ENCODE results near the gene HOXC11.

DNA sequence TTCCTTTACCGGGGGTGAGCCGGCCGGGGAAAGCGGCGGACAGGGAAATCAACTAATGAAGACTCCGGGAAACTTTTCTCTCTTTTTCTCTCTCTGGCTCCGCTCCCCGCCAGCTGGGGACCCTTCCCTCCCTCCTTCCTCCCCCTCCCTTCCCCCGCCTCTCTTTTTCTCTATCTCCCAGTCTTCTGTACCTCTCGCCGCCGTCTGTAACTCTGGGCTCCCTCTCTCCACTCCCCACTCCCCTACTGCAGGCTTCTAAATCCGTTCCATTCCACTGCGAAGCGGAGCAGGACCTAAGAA is 6.9 kb upstream of the HOXC11 start:
- TF ChIP-seq, protein P1, sequence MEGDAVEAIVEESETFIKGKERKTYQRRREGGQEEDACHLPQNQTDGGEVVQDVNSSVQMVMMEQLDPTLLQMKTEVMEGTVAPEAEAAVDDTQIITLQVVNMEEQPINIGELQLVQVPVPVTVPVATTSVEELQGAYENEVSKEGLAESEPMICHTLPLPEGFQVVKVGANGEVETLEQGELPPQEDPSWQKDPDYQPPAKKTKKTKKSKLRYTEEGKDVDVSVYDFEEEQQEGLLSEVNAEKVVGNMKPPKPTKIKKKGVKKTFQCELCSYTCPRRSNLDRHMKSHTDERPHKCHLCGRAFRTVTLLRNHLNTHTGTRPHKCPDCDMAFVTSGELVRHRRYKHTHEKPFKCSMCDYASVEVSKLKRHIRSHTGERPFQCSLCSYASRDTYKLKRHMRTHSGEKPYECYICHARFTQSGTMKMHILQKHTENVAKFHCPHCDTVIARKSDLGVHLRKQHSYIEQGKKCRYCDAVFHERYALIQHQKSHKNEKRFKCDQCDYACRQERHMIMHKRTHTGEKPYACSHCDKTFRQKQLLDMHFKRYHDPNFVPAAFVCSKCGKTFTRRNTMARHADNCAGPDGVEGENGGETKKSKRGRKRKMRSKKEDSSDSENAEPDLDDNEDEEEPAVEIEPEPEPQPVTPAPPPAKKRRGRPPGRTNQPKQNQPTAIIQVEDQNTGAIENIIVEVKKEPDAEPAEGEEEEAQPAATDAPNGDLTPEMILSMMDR (IDR thresholded peaks at IDR 0.05), result no peak
- no peak for TF ChIP-seq POLR2A (IDR thresholded peaks at IDR 0.05)

All from esophagus squamous epithelium (tissue), 4 donors.